ENCODE data around the gene PLA2G2C. TPM values are rescaled to one million over a fixed set of nuclear protein-coding genes. Genes with fewer than 3 reads are reported as not detected.
"Not testable (repeated sequence)": the region's sequence is repeated elsewhere in the genome, so short reads cannot be mapped to it uniquely, and the experiment has no call there.

PLA2G2C gene
- total RNA-seq, 3 donors from 2014 or later = 0.33 TPM; not detected in 2

DNA sequence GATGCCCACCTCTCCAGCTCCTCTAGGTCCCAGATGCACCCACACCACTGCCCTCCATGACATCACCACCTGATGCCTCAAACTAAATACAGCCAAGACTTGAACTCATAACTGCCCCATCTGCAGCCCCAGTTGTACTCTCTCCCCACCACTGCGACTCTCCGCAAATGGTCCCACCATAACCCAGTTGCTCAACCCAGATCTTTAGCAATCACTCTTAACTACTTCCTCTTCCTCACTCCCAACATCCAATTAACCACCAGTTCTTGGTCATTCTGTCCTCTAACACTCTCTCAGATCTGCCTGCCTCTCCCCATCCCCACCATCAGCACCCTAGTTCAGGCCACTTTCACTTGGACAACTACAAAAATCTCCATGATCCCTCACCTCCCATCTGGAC lies 36.8 kb upstream of the PLA2G2C start:
- Histone ChIP-seq H3K4me3 (no peak overlapping the region), H3K9me3 (no peaks in the 10 kb centered on the region), H3K4me1 (no peaks in the 10 kb centered on the region), H3K36me3 (no peaks in the 10 kb centered on the region), H3K27ac (no peak overlapping the region), H3K27me3 (no peaks in the 10 kb centered on the region)
- DNase-seq (ENCODE audit: low spot score in 2 of 2) = no peak
- TF ChIP-seq POLR2AphosphoS5 (IDR thresholded peaks at IDR 0.05) (no peak), POLR2A (IDR thresholded peaks at IDR 0.05) (no peak)
- TF ChIP-seq, protein P1, sequence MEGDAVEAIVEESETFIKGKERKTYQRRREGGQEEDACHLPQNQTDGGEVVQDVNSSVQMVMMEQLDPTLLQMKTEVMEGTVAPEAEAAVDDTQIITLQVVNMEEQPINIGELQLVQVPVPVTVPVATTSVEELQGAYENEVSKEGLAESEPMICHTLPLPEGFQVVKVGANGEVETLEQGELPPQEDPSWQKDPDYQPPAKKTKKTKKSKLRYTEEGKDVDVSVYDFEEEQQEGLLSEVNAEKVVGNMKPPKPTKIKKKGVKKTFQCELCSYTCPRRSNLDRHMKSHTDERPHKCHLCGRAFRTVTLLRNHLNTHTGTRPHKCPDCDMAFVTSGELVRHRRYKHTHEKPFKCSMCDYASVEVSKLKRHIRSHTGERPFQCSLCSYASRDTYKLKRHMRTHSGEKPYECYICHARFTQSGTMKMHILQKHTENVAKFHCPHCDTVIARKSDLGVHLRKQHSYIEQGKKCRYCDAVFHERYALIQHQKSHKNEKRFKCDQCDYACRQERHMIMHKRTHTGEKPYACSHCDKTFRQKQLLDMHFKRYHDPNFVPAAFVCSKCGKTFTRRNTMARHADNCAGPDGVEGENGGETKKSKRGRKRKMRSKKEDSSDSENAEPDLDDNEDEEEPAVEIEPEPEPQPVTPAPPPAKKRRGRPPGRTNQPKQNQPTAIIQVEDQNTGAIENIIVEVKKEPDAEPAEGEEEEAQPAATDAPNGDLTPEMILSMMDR (IDR thresholded peaks at IDR 0.05) = no peak
- intact Hi-C loops (cut with DNase I; ENCODE audit: low total_unique reads) = no loop called here

DNA sequence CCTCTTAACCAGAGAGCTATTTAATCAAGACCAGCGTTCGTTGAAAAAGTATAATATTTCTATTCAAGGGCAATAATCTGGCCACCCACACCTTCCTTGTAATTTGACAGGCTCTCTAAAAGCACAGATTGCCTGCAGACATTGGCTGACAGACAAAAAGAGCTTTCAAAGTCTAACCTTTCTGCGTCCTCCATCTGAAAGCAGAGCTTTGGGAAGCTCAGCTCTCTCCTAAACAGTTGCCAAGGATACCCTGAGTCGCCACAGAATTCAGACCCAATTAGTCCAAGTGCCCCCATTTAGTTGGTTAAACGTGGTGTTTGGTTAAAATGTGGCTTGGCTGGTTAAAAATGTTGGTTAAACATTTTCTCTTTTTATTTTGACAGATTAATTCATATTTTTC lies 33.7 kb upstream of the PLA2G2C start:
- no peak for DNase-seq (ENCODE audit: low spot score in 2 of 2)

DNA sequence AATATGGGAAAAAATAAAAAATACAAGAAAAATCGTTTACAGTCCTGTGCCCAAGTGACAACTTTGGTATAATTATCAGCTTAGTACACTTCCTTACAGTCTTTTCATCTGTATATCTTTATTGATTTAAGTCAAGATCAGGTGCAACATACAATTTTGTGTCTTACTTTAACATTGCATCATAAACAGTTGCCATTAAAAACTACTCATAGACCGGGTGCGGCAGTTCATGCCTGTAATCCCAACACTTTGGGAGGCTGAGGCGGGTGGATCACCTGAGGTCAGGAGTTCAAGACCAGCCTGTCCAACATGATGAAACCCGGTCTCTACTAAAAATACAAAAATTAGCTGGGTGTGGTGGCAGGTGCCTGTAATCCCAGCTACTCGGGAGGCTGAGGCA lies 32.7 kb upstream of the PLA2G2C start:
- H3K27me3 ChIP-seq; H3K36me3 ChIP-seq; H3K9me3 ChIP-seq; H3K4me1 ChIP-seq; H3K4me3 ChIP-seq; intact Hi-C loops (cut with DNase I; ENCODE audit: low total_unique reads); DNase-seq (ENCODE audit: low spot score in 2 of 2): not testable (repeated sequence)
- H3K27ac ChIP-seq = peak overlapping the region in 1 of 2 donors; percentile 29

More for the DNA sequence above, 33.7 kb upstream of the PLA2G2C start:
- Histone ChIP-seq H3K27me3 (no peaks in the 10 kb centered on the region), H3K9me3 (no peaks in the 10 kb centered on the region), H3K4me1 (no peaks in the 10 kb centered on the region), H3K27ac (peak overlapping the region in 1 of 2 donors; percentile 29), H3K36me3 (no peaks in the 10 kb centered on the region), H3K4me3 (no peak overlapping the region)
- TF ChIP-seq POLR2A (IDR thresholded peaks at IDR 0.05) = no peak
- TF ChIP-seq, protein P1 (IDR thresholded peaks at IDR 0.05) = no peak
- no peak for TF ChIP-seq POLR2AphosphoS5 (IDR thresholded peaks at IDR 0.05)
- intact Hi-C loops (cut with DNase I; ENCODE audit: low total_unique reads) = no loop called here

DNA sequence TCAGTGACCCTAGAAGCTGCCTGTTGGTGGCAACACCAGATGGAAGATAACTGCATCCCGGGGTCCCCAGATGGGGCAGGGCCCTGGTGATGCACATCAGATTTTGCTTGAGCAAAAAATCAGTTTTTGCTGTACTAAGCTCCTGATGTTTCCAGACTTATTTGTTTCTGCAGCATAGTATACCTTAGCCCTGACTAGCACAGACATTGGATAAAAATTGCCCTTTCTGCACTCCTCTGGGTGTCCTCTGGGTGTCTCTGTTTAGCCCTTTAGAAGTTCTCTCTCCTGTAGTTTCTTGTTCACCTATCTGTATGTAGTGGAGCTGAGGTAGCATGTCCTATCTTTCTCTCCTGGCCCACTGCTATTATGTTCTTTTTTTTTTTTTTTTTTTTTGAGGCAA lies 30.3 kb upstream of the PLA2G2C start:
- no peak for DNase-seq (ENCODE audit: low spot score in 2 of 2)
- no peak overlapping the region for H3K27ac ChIP-seq
- H3K4me1 ChIP-seq = peaks cover 7 to 11% of the 10 kb centered on the region in 2 donors
- no peaks in the 10 kb centered on the region for H3K27me3 ChIP-seq
- TF ChIP-seq POLR2A (IDR thresholded peaks at IDR 0.05) (no peak), POLR2AphosphoS5 (IDR thresholded peaks at IDR 0.05) (no peak)
- TF ChIP-seq, protein P1 (IDR thresholded peaks at IDR 0.05) = peak in 2 of 3 donors; percentile 19 to 24
- H3K36me3 ChIP-seq = no peaks in the 10 kb centered on the region
- intact Hi-C loops (cut with DNase I; ENCODE audit: low total_unique reads) = no loop called here
- H3K4me3 ChIP-seq = no peak overlapping the region
- H3K9me3 ChIP-seq = no peaks in the 10 kb centered on the region

DNA sequence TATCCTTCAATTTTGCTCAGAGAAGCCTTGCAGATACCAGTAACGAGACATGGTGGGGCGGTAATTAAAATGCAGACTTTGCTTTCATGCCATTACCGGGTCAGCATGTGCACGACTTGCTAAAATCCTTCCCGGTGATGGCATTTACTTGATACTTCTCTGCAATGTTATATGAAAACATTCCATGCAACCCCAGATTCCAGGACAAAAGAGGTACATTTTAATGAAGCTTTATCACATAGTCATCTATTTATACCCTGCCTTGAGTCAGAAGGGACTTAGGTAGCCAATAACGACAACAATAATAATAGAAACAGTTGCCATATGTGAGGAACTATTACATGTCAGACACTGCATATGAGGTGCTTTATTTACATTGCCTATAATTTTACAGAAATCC lies 29.4 kb upstream of the PLA2G2C start:
- H3K4me3 ChIP-seq = no peak overlapping the region
- DNase-seq (ENCODE audit: low spot score in 2 of 2) = no peak
- H3K27ac ChIP-seq = no peak overlapping the region
- no peak for TF ChIP-seq POLR2AphosphoS5 (IDR thresholded peaks at IDR 0.05)
- TF ChIP-seq, protein P1 (IDR thresholded peaks at IDR 0.05) = no peak
- no peak for TF ChIP-seq POLR2A (IDR thresholded peaks at IDR 0.05)
- H3K27me3 ChIP-seq = no peaks in the 10 kb centered on the region
- H3K36me3 ChIP-seq = no peaks in the 10 kb centered on the region
- H3K9me3 ChIP-seq = no peaks in the 10 kb centered on the region
- peaks cover 10 to 16% of the 10 kb centered on the region in 2 donors for H3K4me1 ChIP-seq
- intact Hi-C loops (cut with DNase I; ENCODE audit: low total_unique reads) = no loop called here
